AG08395 (cell line): ENCODE measurements around the gene SAMD4A.
A peak's percentile ranks its signal among the peaks of the same experiment; 100 is the strongest.

ENCODE experiments used
- DNase-seq: peaks from one replicate; pipeline ENCODE4 v3.0.0; 2012; ENCODE audit warnings: mixed read lengths, low spot score

SAMD4A gene

GRCh38 chr14:54805445-54806322, 238.8 kb downstream of the SAMD4A start:
- peak; percentile 88 for DNase-seq

GRCh38 chr14:54806616-54807015, 239.7 kb downstream of the SAMD4A start:
- DNase-seq = no peak

- no peak for DNase-seq
Observed at GRCh38 chr14:54807428-54807827, 240.5 kb downstream of the SAMD4A start.

GRCh38 chr14:54807881-54808280, 241.0 kb downstream of the SAMD4A start:
- no peak for DNase-seq

GRCh38 chr14:54808326-54809161, 241.6 kb downstream of the SAMD4A start:
- DNase-seq = no peak

- DNase-seq = no peak
Observed at GRCh38 chr14:54809767-54810166, 242.8 kb downstream of the SAMD4A start.

DNA sequence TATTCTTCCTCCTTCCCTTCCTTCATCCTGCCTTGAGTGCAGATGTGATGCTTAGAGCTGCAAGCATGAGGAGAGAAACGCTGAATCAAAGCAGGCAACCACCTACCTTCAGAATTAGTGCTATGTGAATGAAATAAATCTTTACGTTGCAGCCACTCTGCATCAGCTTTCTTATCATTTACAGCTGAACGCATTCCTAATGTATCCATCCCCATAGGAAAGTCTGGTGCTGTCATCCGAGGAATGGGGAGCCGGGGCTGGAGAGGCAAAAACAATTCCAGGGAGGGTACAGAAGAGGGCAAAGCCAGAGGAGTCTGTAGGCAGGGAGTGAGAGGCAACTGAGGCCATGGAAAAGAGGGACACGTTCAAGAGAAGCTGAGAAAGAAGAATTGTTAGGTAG, 245.7 kb downstream of the SAMD4A start:
- DNase-seq = no peak

- DNase-seq = no peak
Observed at GRCh38 chr14:54813081-54813480, 246.2 kb downstream of the SAMD4A start.

GRCh38 chr14:54814076-54814475, 247.1 kb downstream of the SAMD4A start:
- no peak for DNase-seq

DNA sequence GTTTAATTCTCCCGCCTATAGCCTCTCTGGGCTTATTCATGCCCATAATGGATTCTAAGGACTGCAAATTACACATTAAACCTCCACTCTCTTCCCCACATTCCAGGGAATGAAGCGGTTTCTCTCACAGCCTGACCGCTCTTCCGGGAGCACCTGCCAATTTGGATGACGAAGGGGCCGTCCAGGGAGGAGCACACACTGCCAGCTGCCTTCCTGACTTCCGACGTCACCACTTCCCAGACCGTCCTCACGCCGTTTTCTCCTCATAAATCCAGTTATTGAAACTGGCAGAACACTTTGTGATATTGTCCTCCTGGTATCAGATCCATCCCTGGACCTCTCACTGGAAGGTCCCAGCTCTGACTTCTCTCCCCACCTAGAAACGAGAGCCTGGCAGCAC, 248.1 kb downstream of the SAMD4A start:
- DNase-seq = peak; percentile 40

DNA sequence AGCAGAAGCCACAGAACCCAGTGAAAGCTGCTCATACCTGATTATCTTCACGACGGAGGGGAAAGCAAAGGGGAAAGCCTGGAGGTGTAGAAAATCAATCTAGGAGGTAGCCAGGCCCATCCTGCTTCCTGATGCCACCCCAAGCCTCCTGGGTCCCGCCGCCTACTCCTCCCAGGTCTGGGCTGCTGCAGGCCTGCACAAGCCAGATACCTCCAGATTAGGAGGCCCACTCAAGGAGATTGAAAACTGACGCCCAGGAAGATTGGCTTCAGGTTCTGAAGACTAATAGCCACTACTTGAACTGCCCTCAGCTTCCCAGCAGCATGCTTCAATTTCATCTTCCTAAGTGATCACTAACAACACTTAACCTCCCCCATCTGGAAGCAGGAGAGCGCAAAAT, 248.6 kb downstream of the SAMD4A start:
- no peak for DNase-seq

DNA sequence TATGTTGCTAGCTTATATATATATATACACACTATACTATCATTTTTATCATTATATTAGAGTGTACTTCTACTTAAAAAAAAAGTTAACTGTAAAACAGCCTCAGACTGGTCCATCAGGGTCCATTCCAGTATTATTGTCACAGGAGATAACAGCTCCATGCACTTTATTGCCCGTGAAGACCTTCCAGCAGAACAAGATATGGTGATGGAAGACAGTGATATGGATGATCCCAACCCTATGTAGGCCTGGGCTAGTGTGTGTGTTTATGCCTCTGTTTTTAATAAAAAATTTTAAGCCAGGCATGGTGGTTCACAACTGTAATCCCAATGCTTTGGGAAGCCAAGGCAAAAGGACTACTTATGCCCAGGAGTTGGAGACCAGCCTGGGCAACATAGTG, 249.5 kb downstream of the SAMD4A start:
- no peak for DNase-seq

DNA sequence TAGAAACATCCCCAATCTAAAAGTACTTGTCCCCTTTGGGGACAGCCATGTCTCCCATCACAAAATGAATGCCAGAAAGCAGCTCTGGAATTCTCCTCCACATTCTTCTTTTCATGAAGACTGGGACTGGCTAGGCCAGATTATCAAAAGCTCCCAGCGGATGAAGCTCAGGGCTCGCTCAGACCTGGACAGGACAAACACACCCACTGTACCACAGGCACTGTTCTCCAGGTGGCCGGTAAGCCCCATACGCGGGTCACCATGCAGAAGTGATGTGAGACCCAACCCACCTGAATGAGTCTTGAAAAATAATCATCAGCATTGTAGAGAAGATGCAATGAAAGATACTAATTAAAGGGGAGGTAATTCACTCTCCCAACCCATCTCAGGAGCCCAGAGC, 250.6 kb downstream of the SAMD4A start:
- no peak for DNase-seq

- DNase-seq = peak; percentile 78
Observed at GRCh38 chr14:54818201-54819133, 251.5 kb downstream of the SAMD4A start.

DNA sequence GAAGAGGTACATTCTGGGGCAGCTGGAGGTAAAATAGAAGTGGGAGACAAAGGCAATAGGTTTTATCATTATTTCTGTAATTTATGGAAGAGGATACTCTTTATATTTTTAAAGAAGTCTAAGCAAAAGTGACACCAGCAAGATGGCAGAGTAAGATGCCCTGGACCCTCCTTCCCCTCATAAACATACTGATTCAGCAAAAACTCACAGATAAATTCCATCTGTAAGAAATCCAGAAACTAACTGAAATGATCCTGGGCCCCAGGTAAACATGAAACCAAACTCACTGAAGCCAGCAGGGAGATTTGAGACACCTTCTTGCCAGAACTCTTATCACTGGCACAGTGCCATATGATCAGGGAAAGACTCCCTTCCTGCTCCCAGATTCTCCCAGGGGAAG, 255.8 kb downstream of the SAMD4A start:
- no peak for DNase-seq

- DNase-seq = no peak
Observed at GRCh38 chr14:54823757-54824549, 257.0 kb downstream of the SAMD4A start.

DNA sequence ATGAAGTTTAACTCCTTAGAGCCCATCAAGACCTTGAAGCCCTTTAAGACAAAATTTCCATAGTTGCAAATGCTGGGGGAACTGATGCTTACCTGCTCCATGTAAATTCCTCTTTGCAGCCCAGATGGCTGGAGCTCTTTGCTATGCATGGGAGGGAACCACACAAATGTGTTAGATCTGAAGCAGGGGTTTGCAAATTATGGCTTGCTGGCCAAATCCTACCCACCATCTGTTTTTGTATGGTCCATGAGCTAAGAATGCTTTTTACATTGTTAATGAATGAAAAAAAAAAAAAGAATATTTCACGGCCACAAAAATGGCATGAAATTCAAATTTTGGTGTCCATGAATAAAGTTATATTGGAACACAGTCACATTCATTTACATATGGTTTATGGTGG, 261.1 kb downstream of the SAMD4A start:
- no peak for DNase-seq

GRCh38 chr14:54829486-54830224, 262.7 kb downstream of the SAMD4A start:
- no peak for DNase-seq

DNA sequence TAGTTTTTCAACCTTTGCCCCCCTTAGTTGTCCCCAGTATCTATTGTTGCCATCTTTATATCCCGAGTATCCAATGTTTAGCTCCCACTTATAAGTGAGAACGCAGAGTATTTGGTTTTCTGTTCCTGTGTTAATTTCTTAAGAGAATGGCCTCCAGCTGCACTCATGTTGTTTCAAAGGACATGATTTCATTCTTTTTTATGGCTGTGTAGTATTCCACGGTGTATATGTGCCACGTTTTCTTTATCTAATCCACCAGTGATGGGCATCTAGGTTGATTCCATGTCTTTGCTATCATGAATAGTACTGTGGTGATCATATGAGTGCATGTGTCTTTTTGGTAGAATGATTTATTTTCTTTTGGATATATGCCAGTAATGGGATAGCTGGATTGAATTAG, 263.7 kb downstream of the SAMD4A start:
- no peak for DNase-seq

DNA sequence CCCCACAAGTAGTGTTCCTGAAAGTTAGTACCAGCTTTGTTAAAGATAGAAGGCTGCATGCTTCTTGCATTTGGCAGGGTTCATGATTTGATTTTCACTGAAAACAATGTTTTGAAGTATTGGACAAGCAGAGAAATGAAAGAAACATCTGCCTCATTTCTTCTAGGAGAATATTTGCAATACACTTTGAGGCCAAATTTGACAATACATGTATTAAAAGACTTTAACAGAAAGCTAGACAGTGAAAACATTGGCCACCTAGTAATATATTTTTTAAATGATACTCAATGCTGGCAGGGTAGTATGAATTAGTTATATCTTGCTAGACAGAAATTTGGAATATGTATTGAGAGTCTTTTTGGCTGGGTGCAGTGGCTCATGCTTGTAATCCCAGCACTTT, 267.2 kb downstream of the SAMD4A start:
- no peak for DNase-seq

DNA sequence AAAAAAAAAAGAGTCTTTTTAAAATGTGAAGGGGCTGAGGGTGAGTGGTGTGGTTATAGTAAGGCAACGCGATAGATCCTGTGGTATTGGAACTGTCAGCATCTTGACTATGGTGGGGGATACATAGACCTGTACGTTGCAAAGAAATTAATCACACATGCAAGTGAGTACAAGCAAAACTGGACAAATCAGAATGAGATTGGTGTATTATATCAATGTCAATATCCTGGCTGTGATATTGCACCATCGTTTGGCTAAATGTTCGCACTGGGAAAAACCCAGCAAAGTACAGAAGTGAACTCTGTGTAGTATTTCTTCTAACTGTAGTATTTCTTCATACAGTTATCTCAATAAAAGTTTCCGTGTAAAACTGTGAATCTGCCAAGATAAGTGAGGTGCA, 267.8 kb downstream of the SAMD4A start:
- DNase-seq = no peak
